ENCODE data around the gene NEUROG1. TPM values are rescaled to one million over a fixed set of nuclear protein-coding genes. Genes with fewer than 3 reads are reported as not detected.

The NEUROG1 gene
- total RNA-seq, 1 donor from 2014 or later: 0.04 TPM

GRCh38 chr5:135539430-135540005 lies 3.8 kb upstream of the NEUROG1 start:
- peaks cover 81% of the 10 kb centered on the region for H3K27me3 ChIP-seq (ENCODE audit: control insufficient read depth, insufficient read depth, low read length)
- no peak for DNase-seq (ENCODE audit: low read depth)

GRCh38 chr5:135538261-135538660 lies 2.5 kb upstream of the NEUROG1 start:
- Histone ChIP-seq H3K36me3 (ENCODE audit: control insufficient read depth, insufficient read depth, low read length) (no peaks in the 10 kb centered on the region), H3K27me3 (ENCODE audit: control insufficient read depth, insufficient read depth, low read length) (peaks cover 79% of the 10 kb centered on the region), H3K4me3 (ENCODE audit: low read depth, low read length) (no peak overlapping the region)
- no peak for TF ChIP-seq CTCF (IDR thresholded peaks at IDR 0.05; ENCODE audit: insufficient read depth, low read length, poor library complexity, severe bottlenecking)
- DNase-seq (ENCODE audit: low read depth): no peak

More at GRCh38 chr5:135539430-135540005, 3.8 kb upstream of the NEUROG1 start:
- Histone ChIP-seq H3K36me3 (ENCODE audit: control insufficient read depth, insufficient read depth, low read length) (no peaks in the 10 kb centered on the region), H3K4me3 (ENCODE audit: low read depth, low read length) (no peak overlapping the region)
- no peak for TF ChIP-seq CTCF (IDR thresholded peaks at IDR 0.05; ENCODE audit: insufficient read depth, low read length, poor library complexity, severe bottlenecking)

- DNase-seq (ENCODE audit: low read depth): no peak
- peaks cover 76% of the 10 kb centered on the region for H3K27me3 ChIP-seq (ENCODE audit: control insufficient read depth, insufficient read depth, low read length)
- no peak for TF ChIP-seq CTCF (IDR thresholded peaks at IDR 0.05; ENCODE audit: insufficient read depth, low read length, poor library complexity, severe bottlenecking)
Observed at GRCh38 chr5:135537745-135538144, 2.0 kb upstream of the NEUROG1 start.

GRCh38 chr5:135537271-135537670 lies 1.5 kb upstream of the NEUROG1 start:
- TF ChIP-seq CTCF (IDR thresholded peaks at IDR 0.05; ENCODE audit: insufficient read depth, low read length, poor library complexity, severe bottlenecking): no peak
- no peaks in the 10 kb centered on the region for H3K36me3 ChIP-seq (ENCODE audit: control insufficient read depth, insufficient read depth, low read length)
- H3K4me3 ChIP-seq (ENCODE audit: low read depth, low read length): no peak overlapping the region
- no peak for DNase-seq (ENCODE audit: low read depth)
- peaks cover 80% of the 10 kb centered on the region for H3K27me3 ChIP-seq (ENCODE audit: control insufficient read depth, insufficient read depth, low read length)

More at GRCh38 chr5:135537745-135538144, 2.0 kb upstream of the NEUROG1 start:
- Histone ChIP-seq H3K4me3 (ENCODE audit: low read depth, low read length) (no peak overlapping the region), H3K36me3 (ENCODE audit: control insufficient read depth, insufficient read depth, low read length) (no peaks in the 10 kb centered on the region)

GRCh38 chr5:135535420-135535819 lies 344 bp downstream of the NEUROG1 start:
- no peak for TF ChIP-seq CTCF (IDR thresholded peaks at IDR 0.05; ENCODE audit: insufficient read depth, low read length, poor library complexity, severe bottlenecking)
- no peaks in the 10 kb centered on the region for H3K36me3 ChIP-seq (ENCODE audit: control insufficient read depth, insufficient read depth, low read length)
- peaks cover 68% of the 10 kb centered on the region for H3K27me3 ChIP-seq (ENCODE audit: control insufficient read depth, insufficient read depth, low read length)
- no peak for DNase-seq (ENCODE audit: low read depth)
- no peak overlapping the region for H3K4me3 ChIP-seq (ENCODE audit: low read depth, low read length)
